Measurements from ENCODE around the gene FCN3.

Gene FCN3

DNA sequence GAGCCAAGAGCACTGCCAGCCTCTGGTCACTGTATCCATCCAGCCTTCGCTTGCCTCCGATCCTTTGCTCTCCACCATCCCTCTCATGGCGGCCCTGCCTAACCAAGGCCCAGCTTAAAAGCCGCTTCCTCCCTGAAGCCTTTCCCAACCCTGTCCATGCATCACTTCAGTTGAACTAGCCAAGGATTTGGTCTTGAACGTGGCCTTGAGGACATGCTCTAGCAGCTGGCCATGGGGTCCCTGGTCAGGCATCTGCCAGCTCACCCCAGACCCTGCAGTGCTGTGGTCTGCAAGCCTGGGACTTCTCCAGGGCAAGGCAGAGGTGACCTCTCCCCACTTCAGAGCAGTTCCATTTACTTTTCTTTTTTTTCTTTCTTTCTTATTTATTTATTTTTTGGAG is 37.9 kb downstream of the FCN3 start:
- no peak for DNase-seq

DNA sequence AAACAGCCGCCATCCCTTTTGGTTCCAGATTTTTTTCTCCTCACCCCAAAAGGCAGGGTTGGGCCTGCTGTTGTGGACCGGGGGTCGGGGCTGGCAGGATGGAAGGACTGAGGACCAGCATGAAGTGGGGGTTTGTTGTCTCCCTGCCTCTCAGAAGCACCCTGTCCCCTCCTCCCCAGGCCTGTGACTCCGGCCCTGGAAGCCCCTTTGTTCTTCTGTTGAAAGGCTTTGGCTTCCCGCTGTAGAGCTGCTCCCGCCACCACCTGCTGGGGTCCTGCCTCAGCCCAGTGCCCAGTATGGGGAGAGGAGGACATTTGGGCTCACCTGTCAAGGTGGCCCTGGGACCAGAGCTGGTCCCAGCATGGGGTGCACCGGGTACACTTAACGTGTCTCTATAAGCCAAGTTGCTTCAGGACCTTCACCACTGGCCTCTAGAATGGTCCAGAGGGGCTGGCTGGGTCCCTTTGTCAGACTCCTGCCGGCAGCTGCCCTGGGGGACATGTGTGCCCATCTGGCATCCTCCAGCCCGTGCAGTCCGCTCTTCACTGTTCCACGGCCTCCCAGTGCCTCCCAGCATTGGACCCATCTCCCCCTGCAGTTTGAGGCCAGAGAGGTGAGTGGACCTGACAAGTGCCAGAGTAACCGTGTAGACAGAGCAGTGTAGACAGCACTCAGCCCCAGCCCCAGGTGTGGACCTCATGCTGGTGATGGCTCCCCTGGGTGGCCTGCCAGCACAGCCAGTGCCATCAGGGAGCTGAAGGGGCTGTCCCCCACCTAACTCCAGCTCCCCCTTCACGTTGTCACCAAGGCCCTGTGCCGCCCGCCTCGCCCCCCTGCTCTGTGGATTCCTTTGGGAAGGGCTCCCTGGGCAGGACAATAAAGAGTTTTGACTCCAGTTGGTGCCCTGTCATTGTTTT is 38.9 kb downstream of the FCN3 start:
- DNase-seq = no peak

DNA sequence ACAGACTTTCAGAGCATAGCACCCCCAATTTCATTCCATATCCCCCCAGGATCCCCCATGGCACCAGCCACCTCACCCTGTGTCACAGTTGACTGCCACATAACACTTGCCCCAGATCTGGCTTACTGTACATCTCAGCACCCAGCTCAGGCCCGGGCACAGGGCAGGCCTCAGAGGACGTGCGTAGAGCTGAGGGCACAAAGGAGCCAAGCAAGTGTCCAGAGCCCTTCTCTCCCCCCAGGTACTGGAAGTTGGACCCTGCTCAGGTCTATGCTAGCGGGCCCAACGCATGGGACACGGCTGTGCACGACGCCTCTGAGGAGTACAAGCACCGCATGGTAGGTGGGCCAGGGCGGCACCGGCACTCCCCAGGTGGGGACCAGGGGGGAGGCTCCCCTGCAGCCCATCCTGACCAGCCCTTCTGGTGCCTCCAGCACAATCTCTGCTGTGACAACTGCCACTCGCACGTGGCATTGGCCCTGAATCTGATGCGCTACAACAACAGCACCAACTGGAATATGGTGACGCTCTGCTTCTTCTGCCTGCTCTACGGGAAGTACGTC is 40.8 kb downstream of the FCN3 start:
- DNase-seq = no peak

DNA sequence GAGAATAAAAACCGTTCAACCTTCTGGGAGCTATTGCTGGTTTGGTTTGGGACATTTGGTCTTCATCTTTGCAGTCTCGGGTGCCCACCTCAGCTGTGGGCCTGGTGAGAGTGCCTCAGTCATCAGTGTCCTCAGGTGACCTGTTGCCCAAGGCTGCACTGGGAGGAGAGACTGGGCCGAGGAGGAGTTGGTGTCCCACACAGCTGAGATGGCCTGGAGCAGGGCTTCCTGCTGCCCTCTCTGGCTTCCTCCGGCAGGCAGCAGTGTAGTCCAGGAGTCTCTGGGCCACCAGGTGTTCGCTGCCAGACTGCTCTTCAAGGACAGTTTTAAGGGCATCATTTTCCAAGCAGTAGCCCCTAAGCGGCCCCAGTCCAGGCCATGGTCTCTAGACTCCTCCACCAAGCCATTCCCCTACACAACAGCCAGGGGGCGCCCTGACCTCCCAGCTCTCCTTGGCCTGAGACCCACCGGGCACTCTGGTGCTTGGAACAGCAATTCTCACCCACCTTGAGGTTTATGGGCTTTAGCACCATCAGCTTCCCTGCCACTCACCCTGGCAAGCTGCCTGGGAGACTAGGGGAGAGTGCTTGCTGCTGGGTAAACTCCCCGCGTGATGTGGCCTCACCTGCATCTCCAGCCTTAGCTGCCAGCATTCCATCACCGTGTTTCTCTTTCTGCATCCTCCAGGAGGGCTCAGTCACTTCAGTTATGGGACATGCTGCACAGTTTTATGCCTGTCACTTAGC is 41.9 kb downstream of the FCN3 start:
- DNase-seq = peak; percentile 49

DNA sequence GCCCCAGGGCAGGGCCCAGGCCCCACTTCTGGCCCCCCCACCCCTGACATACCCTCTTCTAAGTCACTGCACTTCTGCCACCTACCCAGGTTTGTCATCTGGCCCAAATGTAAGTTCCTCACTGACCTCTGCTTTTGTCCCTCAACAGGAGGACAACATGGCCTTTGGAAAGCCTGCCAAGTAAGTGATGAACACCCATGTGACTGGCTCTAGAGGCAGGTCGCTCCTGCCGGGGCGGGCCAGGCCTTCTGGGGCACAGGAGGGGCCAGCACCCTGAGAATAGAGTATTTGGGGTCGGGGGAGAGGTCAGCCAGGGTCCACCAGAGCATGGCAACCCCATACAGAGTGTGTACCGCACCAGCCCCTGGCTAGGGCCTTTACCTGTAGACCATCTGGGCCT is 42.7 kb downstream of the FCN3 start:
- DNase-seq = no peak

DNA sequence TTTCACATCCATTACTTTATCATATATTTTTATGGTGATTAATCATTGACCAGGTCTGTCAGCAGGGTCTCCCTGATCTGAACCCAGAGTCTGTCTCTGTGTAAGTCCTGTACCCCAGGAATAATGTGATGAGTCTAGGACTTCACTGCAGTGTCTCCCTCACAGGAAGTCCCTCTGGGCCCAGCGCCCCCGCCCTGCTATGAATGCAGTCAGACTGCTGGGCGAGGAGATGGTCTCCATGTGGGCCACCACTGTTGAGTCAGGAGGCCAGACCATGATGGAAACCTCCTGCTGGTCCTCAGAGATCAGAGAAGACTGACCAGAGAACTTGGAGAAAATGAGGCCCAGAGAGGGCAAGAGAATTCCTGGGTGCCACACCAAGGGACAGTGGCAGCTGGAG is 43.2 kb downstream of the FCN3 start:
- no peak for DNase-seq

DNA sequence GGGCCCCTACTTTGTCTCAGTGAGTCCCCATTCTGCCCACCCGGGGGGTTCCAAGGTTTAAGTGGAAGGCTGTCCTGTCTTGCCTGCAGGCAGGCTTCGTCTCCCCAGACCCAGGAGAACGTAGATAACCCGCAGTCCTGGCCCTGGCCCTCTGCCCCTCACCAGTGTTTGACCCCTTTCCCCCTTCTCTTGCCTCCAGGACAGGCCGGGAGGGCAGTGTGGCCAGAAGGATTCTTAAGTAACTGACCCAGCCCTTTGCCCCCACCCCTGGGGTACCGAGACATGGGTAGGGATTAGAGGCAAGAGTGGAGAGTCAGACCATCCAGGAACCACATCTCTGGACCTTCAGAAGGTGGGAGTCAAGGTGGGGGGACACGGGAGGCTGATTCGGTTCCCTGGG is 43.8 kb downstream of the FCN3 start:
- no peak for DNase-seq

DNA sequence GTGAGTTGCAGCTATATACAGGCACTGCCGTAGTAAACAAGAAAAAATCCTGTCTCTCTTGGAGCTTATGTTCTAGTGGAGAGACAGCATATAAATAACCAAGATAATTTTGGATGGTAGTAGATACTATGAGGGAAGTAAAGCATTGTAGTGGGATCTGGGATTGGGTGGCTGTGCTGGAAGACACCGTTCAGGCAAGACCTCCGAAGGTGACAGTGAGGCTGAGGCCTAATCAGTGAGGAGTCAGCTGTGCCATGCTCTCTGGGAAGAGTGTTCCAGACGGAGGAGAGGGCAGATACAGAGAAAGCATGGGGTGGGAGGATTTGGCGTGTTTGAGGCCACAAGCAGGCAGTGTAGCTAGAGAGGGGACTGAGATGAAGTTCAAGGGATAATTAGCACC is 46.7 kb downstream of the FCN3 start:
- DNase-seq = no peak

DNA sequence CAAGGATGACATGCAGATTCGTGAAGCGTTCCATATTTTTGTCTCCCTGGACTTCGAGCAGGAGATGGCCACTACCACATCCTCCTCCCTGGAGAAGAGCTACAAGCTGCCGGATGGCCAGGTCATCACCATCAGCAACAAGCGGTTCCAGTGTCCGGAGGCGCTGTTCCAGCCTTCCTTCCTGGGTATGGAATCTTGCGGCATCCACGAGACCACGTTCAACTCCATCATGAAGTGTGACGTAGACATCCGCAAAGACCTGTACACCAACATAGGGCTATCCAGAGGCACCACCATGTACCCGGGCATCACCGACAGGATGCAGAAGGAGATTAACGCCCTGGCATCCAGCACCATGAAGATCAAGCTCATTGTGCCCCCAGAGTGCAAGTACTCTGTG is 49.3 kb downstream of the FCN3 start:
- no peak for DNase-seq

DNA sequence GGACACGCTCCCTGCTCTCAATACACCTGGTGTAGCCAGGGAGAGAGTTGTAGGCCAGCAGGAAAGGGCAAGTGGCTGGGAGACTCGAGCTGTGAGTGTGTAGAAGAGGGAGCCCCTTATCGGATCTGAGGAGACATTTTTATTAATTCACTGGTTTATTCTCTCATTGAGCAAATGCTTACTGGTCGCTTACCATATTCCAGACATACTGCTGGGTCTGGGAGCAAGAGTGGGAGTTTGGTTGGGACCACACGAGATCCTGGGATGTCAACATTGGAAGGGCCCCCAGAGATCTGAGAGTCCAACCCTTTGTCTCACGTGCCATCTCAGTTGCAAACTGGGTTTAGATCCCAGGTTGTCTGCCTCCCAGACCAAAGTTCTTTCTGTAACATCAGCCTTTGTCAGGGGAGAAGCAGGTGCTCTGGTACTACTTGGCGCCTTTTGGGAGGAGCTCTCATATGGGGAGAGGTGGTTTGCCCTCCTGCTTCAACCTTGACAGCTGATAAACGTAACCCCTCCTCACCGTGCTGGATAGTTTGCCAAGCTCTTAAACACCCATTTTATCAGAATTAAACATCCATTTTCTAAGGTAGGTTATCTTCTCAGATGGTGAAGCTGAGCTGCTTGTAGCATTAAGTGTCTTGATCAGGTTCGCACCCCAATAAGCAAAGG is 51.9 kb downstream of the FCN3 start:
- no peak for DNase-seq

DNA sequence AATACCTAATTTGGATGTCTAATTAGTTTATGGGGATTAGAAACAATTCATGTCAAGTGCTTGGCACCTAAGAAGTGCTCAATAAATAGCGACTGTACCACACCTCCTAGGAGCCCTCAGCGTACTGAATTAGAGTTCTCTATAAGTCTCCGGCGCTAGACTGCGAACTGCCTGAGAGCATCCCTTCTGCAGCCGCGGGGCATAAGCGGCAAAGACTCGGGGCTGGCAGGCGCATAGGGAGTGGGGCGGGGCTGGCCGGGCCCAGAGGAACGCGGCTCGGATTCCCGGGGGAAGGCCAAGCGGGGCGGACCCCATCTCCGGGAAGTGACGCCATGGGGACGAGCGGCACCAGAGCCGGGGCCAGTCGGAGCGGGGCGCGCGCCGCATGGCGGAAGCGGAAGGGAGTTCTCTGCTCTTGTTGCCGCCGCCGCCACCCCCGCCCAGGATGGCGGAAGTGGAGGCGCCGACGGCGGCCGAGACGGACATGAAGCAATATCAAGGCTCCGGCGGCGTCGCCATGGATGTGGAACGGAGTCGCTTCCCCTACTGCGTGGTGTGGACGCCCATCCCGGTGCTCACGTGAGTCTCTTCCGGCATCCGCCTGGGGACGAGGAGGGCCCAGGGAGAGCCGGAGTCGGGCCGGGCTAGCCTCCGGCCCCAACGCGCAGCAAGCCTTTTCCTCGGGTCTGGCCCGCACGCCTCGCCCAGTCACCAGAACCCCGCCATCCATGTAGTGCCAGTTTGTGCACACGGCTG is 52.6 kb downstream of the FCN3 start, which contains the start of gene TMEM222:
Gene TMEM222 (plus strand): TSS at position 351 of the 756 bp plus-strand sequence. CDS start 35 bp downstream, at position 386.
- DNase-seq = peak; percentile 97
